ENCODE measurements around the gene ANKRD13B. TPM values are rescaled to one million over a fixed set of nuclear protein-coding genes. Genes with fewer than 3 reads are reported as not detected.
A peak's percentile ranks its signal among the peaks of the same experiment; 100 is the strongest.

The ANKRD13B gene
- total RNA-seq, 1 donor from 2014 or later, result 17.9 TPM

- Mint-ChIP-seq H3K27ac (ENCODE audit: unreplicated experiment) (no peak overlapping the region), H3K36me3 (ENCODE audit: low read depth, unreplicated experiment) (no peaks in the 10 kb centered on the region), H3K27me3 (ENCODE audit: low read depth, unreplicated experiment) (no peaks in the 10 kb centered on the region), H3K9me3 (ENCODE audit: unreplicated experiment) (no peaks in the 10 kb centered on the region), H3K4me3 (ENCODE audit: unreplicated experiment) (peak overlapping the region; percentile 84), H3K4me1 (ENCODE audit: low read depth, unreplicated experiment) (peaks cover 8% of the 10 kb centered on the region)
- no peaks in the 10 kb centered on the region for H3K9me3 ChIP-seq (ENCODE audit: insufficient read depth, low read depth, low read length)
- H3K4me3 ChIP-seq (ENCODE audit: insufficient read depth, low read depth, low read length), result no peak overlapping the region
- H4K20me1 ChIP-seq (ENCODE audit: insufficient read depth, low read length), result peaks cover 46% of the 10 kb centered on the region
- FAIRE-seq (no peak), DNase-seq (ENCODE audit: low read depth) (no peak)
- no peak overlapping the region for H3K27ac ChIP-seq (ENCODE audit: low read depth, low read length)
- H3K36me3 ChIP-seq (ENCODE audit: insufficient read depth, low read length), result no peaks in the 10 kb centered on the region
- no peak for TF ChIP-seq EZH2 (IDR thresholded peaks at IDR 0.05; ENCODE audit: insufficient read depth, low read length)
- no peak for TF ChIP-seq CTCF (IDR thresholded peaks at IDR 0.05; ENCODE audit: insufficient read depth, low read depth, low read length)
- no peak overlapping the region for H2AFZ ChIP-seq (ENCODE audit: low read depth, low read length)
- no peak overlapping the region for H3K9ac ChIP-seq (ENCODE audit: low read length)
- H3K4me2 ChIP-seq (ENCODE audit: low read length), result peak overlapping the region; percentile 86
- peaks cover 12% of the 10 kb centered on the region for H3K27me3 ChIP-seq (ENCODE audit: insufficient read depth, low read length)
- H3K4me1 ChIP-seq (ENCODE audit: insufficient read depth, low read length), result peaks cover 44% of the 10 kb centered on the region
- peaks cover 6% of the 10 kb centered on the region for H3K79me2 ChIP-seq (ENCODE audit: insufficient read depth, low read length)
Measured at GRCh38 chr17:29594519-29595090, 1.7 kb downstream of the ANKRD13B start.

DNA sequence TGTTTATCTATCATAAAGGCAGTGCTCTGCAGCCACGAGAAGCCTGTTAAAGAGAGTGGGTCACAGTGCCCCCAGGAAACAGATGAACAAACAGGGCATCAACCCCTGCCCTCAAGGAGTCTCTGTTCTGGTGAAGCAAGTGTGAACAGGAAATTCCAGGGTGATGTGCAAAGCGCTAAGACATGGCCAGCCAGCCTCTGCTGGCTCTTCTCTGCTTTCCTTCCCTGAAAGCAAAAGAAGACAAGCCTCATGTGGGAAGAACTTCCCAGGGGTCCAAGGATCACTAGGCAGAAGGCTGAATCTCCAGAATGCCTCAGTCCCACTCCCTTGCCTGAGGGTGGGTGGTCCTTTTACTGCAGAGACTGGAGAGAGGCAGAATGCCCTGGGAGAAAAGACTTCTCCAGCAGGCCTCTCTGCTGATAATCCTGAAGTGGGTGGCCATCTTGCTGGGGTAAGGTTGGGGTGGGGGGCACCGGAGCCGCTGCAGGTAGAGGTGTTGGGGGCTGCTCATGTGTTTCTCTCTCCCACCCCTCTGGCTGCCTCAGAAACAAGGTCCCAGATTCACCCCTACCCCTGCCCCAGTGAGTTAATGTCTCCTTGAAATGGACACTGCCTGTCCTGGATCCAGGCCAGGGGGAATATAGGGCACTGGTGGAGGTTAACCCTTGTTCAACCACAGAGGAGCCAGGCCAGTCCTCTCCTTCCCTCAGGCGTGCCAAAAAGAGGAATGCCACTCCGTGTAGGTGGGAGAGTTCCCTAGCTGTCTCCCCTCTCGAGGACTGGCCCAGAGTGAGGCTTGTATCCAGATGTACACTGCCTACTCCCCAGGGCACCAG is 2.4 kb downstream of the ANKRD13B start:
- H3K4me3 Mint-ChIP-seq (ENCODE audit: unreplicated experiment), result peak overlapping the region; percentile 84
- Histone ChIP-seq H3K27me3 (ENCODE audit: insufficient read depth, low read length) (peaks cover 12% of the 10 kb centered on the region), H3K36me3 (ENCODE audit: insufficient read depth, low read length) (no peaks in the 10 kb centered on the region), H4K20me1 (ENCODE audit: insufficient read depth, low read length) (peaks cover 49% of the 10 kb centered on the region), H3K9ac (ENCODE audit: low read length) (no peak overlapping the region), H3K79me2 (ENCODE audit: insufficient read depth, low read length) (peaks cover 6% of the 10 kb centered on the region), H3K4me1 (ENCODE audit: insufficient read depth, low read length) (peaks cover 37% of the 10 kb centered on the region), H3K27ac (ENCODE audit: low read depth, low read length) (no peak overlapping the region), H3K9me3 (ENCODE audit: insufficient read depth, low read depth, low read length) (no peaks in the 10 kb centered on the region), H2AFZ (ENCODE audit: low read depth, low read length) (no peak overlapping the region), H3K4me2 (ENCODE audit: low read length) (no peak overlapping the region), H3K4me3 (ENCODE audit: insufficient read depth, low read depth, low read length) (no peak overlapping the region)
- peaks cover 8% of the 10 kb centered on the region for H3K4me1 Mint-ChIP-seq (ENCODE audit: low read depth, unreplicated experiment)
- no peak overlapping the region for H3K27ac Mint-ChIP-seq (ENCODE audit: unreplicated experiment)
- no peaks in the 10 kb centered on the region for H3K27me3 Mint-ChIP-seq (ENCODE audit: low read depth, unreplicated experiment)
- no peak for TF ChIP-seq CTCF (IDR thresholded peaks at IDR 0.05; ENCODE audit: insufficient read depth, low read depth, low read length)
- no peak for TF ChIP-seq EZH2 (IDR thresholded peaks at IDR 0.05; ENCODE audit: insufficient read depth, low read length)
- no peaks in the 10 kb centered on the region for H3K9me3 Mint-ChIP-seq (ENCODE audit: unreplicated experiment)
- H3K36me3 Mint-ChIP-seq (ENCODE audit: low read depth, unreplicated experiment), result no peaks in the 10 kb centered on the region
- no peak for FAIRE-seq
- DNase-seq (ENCODE audit: low read depth), result no peak

Data from astrocyte (in vitro differentiated cells and primary cell).